K562 (cell line): Measurements from ENCODE around the gene REP15. TPM values are rescaled to one million over a fixed set of nuclear protein-coding genes. Genes with fewer than 3 reads are reported as not detected.

Experiments used
- CC2D1A ChIP-seq: fragments of 450-650 bp; IDR thresholded peaks from 2 replicates; pipeline ENCODE4 v1.6.1; 2017; ENCODE audit warnings: mild to moderate bottlenecking
- REST ChIP-seq, 2 experiments: fragments of 450-650 bp; formaldehyde crosslinking in 1 of 2; IDR thresholded peaks; 2 replicates each; pipeline versions ENCODE4 v1.4.0 to v1.6.1; 2014 to 2020; ENCODE audit warnings: mild to moderate bottlenecking in 2 of 2, borderline replicate concordance in 1 of 2, low read depth in 1 of 2
- STAG1 ChIP-seq: sonication (generic); formaldehyde crosslinking; IDR thresholded peaks from 2 replicates; pipeline ENCODE4 v1.5.0; 2020; ENCODE audit warnings: missing genetic modification reagents, borderline replicate concordance
- polyA plus RNA-seq, 8 experiments: library from polyadenylated mRNA; depleted of rRNA in 4 of 8; stranded (reverse) in 5 of 8; unstranded in 3 of 8; fragments of >200 nt; fragmentation: Nextera tagmentation in 2 of 8; fragmentation: Illumina TruSeq in 1 of 8; extraction: Ambion mirVana in 2 of 8; extraction: Trizol in 1 of 8; gene quantifications; 2 replicates each; pipeline versions ENCODE4 v1.2.1 to v1.2.3, GENCODE V29; 2011 to 2014; ENCODE audit warnings: inconsistent platforms in 1 of 8, missing spikeins in 1 of 8
- total RNA-seq, 7 experiments: library from RNA; depleted of rRNA in 6 of 7; stranded (reverse); fragments of >200 nt in 6 of 7; fragmentation: Illumina TruSeq in 2 of 7; extraction: Trizol in 2 of 7; gene quantifications; 2 replicates each; pipeline versions ENCODE4 v1.2.1 to v1.2.3, GENCODE V29; 2011 to 2021; ENCODE audit warnings: low replicate concordance in 1 of 7

REP15 gene
- total and polyA plus RNA-seq, 9 of the 15 experiments (the other 6 are each of a cell fraction or from before 2014, with no cell fraction given) = not detected

- TF ChIP-seq REST (IDR thresholded peaks at IDR 0.05; ENCODE audit: borderline replicate concordance) = peak; percentile 82
- no peak for TF ChIP-seq REST (CRISPR knock-in tag; IDR thresholded peaks at IDR 0.05; ENCODE audit: low read depth)
- TF ChIP-seq STAG1 (CRISPR knock-in tag) = peak; percentile 55; the same call in 1 of the 2 replicates
- TF ChIP-seq CC2D1A = 0 out of 2 replicates have a peak, but pooled peaks have one; percentile 22
These were observed 36.9 kb downstream of the REP15 start (continued) for GRCh38 chr12:27733052-27733656.
